Hepatocyte (in vitro differentiated cells): ENCODE results near the gene KDM4B. TPM values are rescaled to one million over a fixed set of nuclear protein-coding genes. Genes with fewer than 3 reads are reported as not detected.

ENCODE experiments used
- DNase-seq: peaks from one replicate; pipeline ENCODE4 v3.0.0-alpha.2; 2016; ENCODE audit warnings: low spot score
- H2AFZ ChIP-seq: fragments of 200-600 bp; sonication (generic); 2 replicates; pipeline ENCODE4 v1.6.0; 2016; ENCODE audit warnings: antibody characterized with exemption, mild to moderate bottlenecking
- H3K27ac ChIP-seq: fragments of 200-600 bp; sonication (generic); 2 replicates; pipeline ENCODE4 v1.5.1; 2016; ENCODE audit warnings: mild to moderate bottlenecking
- H3K27me3 ChIP-seq: fragments of 200-600 bp; sonication (generic); 2 replicates; pipeline ENCODE4 v1.6.1; 2016
- H3K36me3 ChIP-seq: fragments of 200-600 bp; sonication (generic); replicated peaks from 2 replicates; pipeline ENCODE4 v1.5.1; 2016; ENCODE audit warnings: low read depth; ENCODE audit not compliant: insufficient read depth
- H3K4me1 ChIP-seq: fragments of 200-600 bp; sonication (generic); 2 replicates; pipeline ENCODE4 v1.5.1; 2016; ENCODE audit warnings: mild to moderate bottlenecking, moderate library complexity; ENCODE audit not compliant: insufficient read depth
- H3K4me2 ChIP-seq: fragments of 200-600 bp; sonication (generic); 2 replicates; pipeline ENCODE4 v1.6.0; 2016
- H3K4me3 ChIP-seq: fragments of 200-600 bp; sonication (generic); 2 replicates; pipeline ENCODE4 v1.5.1; 2016; ENCODE audit warnings: mild to moderate bottlenecking
- H3K79me2 ChIP-seq: fragments of 200-600 bp; sonication (generic); 2 replicates; pipeline ENCODE4 v1.6.0; 2017; ENCODE audit warnings: mild to moderate bottlenecking
- H3K9me2 ChIP-seq: fragments of 200-600 bp; sonication (generic); replicated peaks from 2 replicates; pipeline ENCODE4 v1.6.0; 2017; ENCODE audit warnings: mild to moderate bottlenecking; ENCODE audit not compliant: insufficient read depth
- H3K9me3 ChIP-seq: fragments of 200-600 bp; sonication (generic); 2 replicates; pipeline ENCODE4 v1.5.1; 2016; ENCODE audit warnings: low read depth, mild to moderate bottlenecking
- H4K20me1 ChIP-seq: fragments of 200-600 bp; sonication (generic); 2 replicates; pipeline ENCODE4 v1.6.0; 2016; ENCODE audit warnings: mild to moderate bottlenecking; ENCODE audit not compliant: insufficient read depth, poor library complexity, severe bottlenecking
- EZH2 ChIP-seq: fragments of 200-600 bp; sonication (generic); IDR thresholded peaks from 2 replicates; pipeline ENCODE4 v1.6.1; 2016; ENCODE audit warnings: antibody characterized with exemption, mild to moderate bottlenecking, borderline replicate concordance
- EZH2phosphoT487 ChIP-seq: fragments of 200-600 bp; sonication (generic); IDR thresholded peaks from one replicate; pipeline ENCODE4 v1.6.1; 2018; ENCODE audit warnings: antibody characterized with exemption, mild to moderate bottlenecking, low read depth, moderate library complexity; ENCODE audit not compliant: unreplicated experiment, severe bottlenecking
- WGBS: methylation state at CpG from one replicate; pipeline ENCODE4 v1.1.6; 2016; ENCODE audit warnings: low lambda C conversion rate; ENCODE audit errors: missing lambda C conversion rate; 5-methylcytosine and 5-hydroxymethylcytosine counted together
- polyA plus RNA-seq: library from polyadenylated mRNA; unstranded; fragments of >200 nt; fragmentation: Nextera tagmentation; extraction: Ambion mirVana; gene quantifications from 2 replicates; pipeline ENCODE4 v1.2.1, GENCODE V29; 2016
- total RNA-seq: library from RNA; depleted of rRNA; stranded (reverse); fragments of >200 nt; gene quantifications from 2 replicates; pipeline ENCODE4 v1.2.3, GENCODE V29; 2014
- TF ChIP-seq, protein P1 (sequence below): fragments of 200-600 bp; sonication (generic); IDR thresholded peaks from 2 replicates; pipeline ENCODE4 v1.5.1; 2016; ENCODE audit warnings: antibody characterized with exemption, mild to moderate bottlenecking; ENCODE audit not compliant: poor library complexity

Gene KDM4B
- 18.4 and 22.2 TPM in 2 replicates for total RNA-seq
- polyA plus RNA-seq: 29.6 and 34.0 TPM in 2 replicates

DNA sequence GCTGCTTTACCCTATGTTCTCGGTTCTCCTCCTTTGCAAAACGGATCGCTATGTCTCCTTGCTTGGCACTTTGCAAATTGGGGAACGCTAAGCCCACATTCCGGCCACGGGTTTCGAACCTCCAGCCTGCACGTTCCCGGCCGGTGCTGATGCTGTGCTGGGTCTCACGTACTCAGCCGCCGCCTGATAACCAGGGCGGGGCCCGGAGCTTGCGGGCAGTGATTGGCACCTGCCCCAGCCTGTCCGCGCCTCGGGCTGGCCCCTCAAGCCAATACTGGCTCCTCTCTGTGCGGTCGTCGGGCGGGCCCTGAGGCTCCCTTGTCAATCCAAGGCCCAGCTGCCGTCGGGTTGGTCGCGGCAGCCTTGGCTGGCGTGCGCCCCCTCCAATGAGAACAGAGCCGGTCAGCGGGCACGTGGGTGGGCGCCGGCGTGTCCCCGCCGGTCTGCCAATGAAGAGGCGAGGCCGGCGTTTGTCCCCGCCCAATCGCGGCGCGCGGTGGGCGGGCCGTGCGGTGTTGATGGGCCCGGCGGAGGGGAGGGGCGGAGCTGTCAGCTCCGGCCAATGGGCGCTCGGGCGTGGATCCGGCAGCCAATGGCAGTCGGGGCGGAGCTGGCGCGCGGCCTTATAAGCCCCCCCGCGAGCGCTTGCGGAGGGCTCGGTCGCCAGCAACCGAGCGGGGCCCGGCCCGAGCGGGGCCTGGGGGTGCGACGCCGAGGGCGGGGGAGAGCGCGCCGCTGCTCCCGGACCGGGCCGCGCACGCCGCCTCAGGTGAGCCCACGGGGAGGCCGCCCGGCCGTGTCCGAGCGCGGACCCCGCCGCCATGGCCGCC lies at the start of gene KDM4B:
TSS of gene KDM4B (plus strand) at position 652 of the 830 bp plus-strand sequence. CDS start 63,778 bp downstream, outside the sequence.
- peaks cover 23% of the 10 kb centered on the region for H3K4me1 ChIP-seq
- TF ChIP-seq, protein P1, sequence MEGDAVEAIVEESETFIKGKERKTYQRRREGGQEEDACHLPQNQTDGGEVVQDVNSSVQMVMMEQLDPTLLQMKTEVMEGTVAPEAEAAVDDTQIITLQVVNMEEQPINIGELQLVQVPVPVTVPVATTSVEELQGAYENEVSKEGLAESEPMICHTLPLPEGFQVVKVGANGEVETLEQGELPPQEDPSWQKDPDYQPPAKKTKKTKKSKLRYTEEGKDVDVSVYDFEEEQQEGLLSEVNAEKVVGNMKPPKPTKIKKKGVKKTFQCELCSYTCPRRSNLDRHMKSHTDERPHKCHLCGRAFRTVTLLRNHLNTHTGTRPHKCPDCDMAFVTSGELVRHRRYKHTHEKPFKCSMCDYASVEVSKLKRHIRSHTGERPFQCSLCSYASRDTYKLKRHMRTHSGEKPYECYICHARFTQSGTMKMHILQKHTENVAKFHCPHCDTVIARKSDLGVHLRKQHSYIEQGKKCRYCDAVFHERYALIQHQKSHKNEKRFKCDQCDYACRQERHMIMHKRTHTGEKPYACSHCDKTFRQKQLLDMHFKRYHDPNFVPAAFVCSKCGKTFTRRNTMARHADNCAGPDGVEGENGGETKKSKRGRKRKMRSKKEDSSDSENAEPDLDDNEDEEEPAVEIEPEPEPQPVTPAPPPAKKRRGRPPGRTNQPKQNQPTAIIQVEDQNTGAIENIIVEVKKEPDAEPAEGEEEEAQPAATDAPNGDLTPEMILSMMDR: no peak
- no peak for TF ChIP-seq EZH2
- peak within 1 kb of the TSS; percentile 84 for H3K4me3 ChIP-seq
- peak within 1 kb of the TSS; percentile 69 for H3K27ac ChIP-seq
- peaks cover 39% of the 10 kb centered on the region for H4K20me1 ChIP-seq
- peaks cover 42% of the 10 kb centered on the region for H3K79me2 ChIP-seq
- WGBS: under 1% methylated on average over 50 of the region's 96 CpGs
- no peaks in the 10 kb centered on the region for H3K9me3 ChIP-seq
- peak within 1 kb of the TSS; percentile 100 for H3K4me2 ChIP-seq
- peak within 1 kb of the TSS; percentile 54 for H2AFZ ChIP-seq
- H3K36me3 ChIP-seq: no peaks in the 10 kb centered on the region
- no peaks in the 10 kb centered on the region for H3K27me3 ChIP-seq
- DNase-seq: peak; percentile 100
- H3K9me2 ChIP-seq: no peaks in the 10 kb centered on the region

- Histone ChIP-seq H3K4me1 (no peaks in the 10 kb centered on the region), H3K4me2 (no peak overlapping the region), H3K79me2 (peaks cover 52% of the 10 kb centered on the region), H4K20me1 (no peaks in the 10 kb centered on the region), H3K4me3 (no peak overlapping the region), H3K9me3 (no peaks in the 10 kb centered on the region), H2AFZ (no peak overlapping the region), H3K9me2 (no peaks in the 10 kb centered on the region), H3K27ac (no peak overlapping the region), H3K27me3 (no peaks in the 10 kb centered on the region), H3K36me3 (no peaks in the 10 kb centered on the region)
- TF ChIP-seq EZH2: no peak
- TF ChIP-seq, protein P1: no peak
- no peak for TF ChIP-seq EZH2phosphoT487
- DNase-seq: no peak
- 91% methylated on average over 19 of the region's 22 CpGs for WGBS
Observed at GRCh38 chr19:4922530-4923275, 46.2 kb upstream of the KDM4B start.

DNA sequence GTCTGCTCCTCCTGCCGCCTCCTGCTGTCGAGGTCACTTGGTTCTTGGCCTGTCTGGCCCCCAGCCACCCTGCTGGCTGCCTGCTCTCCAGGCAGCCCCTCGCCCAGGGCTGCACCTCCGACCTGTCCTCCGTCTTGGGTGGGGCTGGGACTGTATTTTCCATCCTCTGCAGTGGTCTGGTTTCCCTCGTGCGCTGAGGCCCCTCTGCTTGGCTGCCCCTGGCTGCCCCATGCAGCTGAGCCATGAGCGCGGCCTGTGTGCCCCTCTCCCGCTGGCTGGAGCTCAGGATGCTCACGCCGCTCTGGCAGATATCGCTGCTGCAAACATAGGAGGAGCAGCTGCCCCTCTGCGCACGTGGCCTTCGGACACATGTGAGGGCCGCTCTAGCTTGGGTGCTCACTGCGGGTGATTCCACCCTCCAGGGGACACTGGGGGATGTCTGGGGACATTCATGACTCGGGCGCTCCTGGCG lies 45.6 kb upstream of the KDM4B start:
- Histone ChIP-seq H3K9me2 (no peaks in the 10 kb centered on the region), H3K4me3 (no peak overlapping the region), H3K36me3 (no peaks in the 10 kb centered on the region), H2AFZ (no peak overlapping the region), H3K79me2 (peaks cover 49% of the 10 kb centered on the region), H3K4me1 (no peaks in the 10 kb centered on the region), H4K20me1 (no peaks in the 10 kb centered on the region), H3K27ac (no peak overlapping the region), H3K27me3 (no peaks in the 10 kb centered on the region), H3K4me2 (no peak overlapping the region), H3K9me3 (no peaks in the 10 kb centered on the region)
- 95% methylated on average over 21 of the region's 21 CpGs for whole genome bisulfite sequencing
- no peak for DNase-seq
- TF ChIP-seq, protein P1: no peak
- TF ChIP-seq EZH2 (no peak), EZH2phosphoT487 (no peak)
